GM12878 (cell line): ENCODE data around the gene PRDM8.

Experiments
- BACH1 ChIP-seq: fragments of 450-650 bp; IDR thresholded peaks from 2 replicates; pipeline ENCODE4 v1.6.1; 2017; ENCODE audit warnings: mild to moderate bottlenecking, borderline replicate concordance
- EGR1 ChIP-seq, 2 experiments: IDR thresholded peaks; 1 replicate in 1 of 2; 2 replicates in 1 of 2; pipeline ENCODE4 v1.6.1; 2011 to 2012; ENCODE audit warnings: low read depth in 2 of 2, low read length in 2 of 2, borderline replicate concordance in 1 of 2, mild to moderate bottlenecking in 1 of 2, moderate library complexity in 1 of 2
- EP300 ChIP-seq, 2 experiments: fragments of 150-350 bp in 1 of 2; IDR thresholded peaks; 2 replicates each; pipeline ENCODE4 v1.6.1; 2011 to 2012; ENCODE audit warnings: low read depth in 2 of 2, low read length in 2 of 2, borderline replicate concordance in 1 of 2, improper control_type of control experiment in 1 of 2, inconsistent platforms in 1 of 2; ENCODE audit not compliant: control insufficient read depth in 1 of 2
- EZH2 ChIP-seq: IDR thresholded peaks from 2 replicates; pipeline ENCODE4 v1.6.1; 2012; ENCODE audit warnings: low read depth, mild to moderate bottlenecking, control low read depth, inconsistent platforms, low read length, borderline replicate concordance; ENCODE audit not compliant: control insufficient read depth
- MYC ChIP-seq: IDR thresholded peaks from 2 replicates; pipeline ENCODE4 v1.6.1; 2011; ENCODE audit warnings: mild to moderate bottlenecking, low read length, moderate library complexity, inconsistent platforms; ENCODE audit not compliant: insufficient read depth, insufficient replicate concordance, insufficient read length, severe bottlenecking
- NR2F1 ChIP-seq: fragments of 450-650 bp; conservative IDR thresholded peaks from 2 replicates; pipeline ENCODE4 v1.6.1; 2017; ENCODE audit warnings: mild to moderate bottlenecking
- POLR2A ChIP-seq: IDR thresholded peaks from 2 replicates; pipeline ENCODE4 v1.6.1; 2011; ENCODE audit warnings: low read depth, mild to moderate bottlenecking, low read length
- RAD21 ChIP-seq: IDR thresholded peaks from 2 replicates; pipeline ENCODE4 v1.6.1; 2011; ENCODE audit warnings: mild to moderate bottlenecking, low read depth, low read length, moderate library complexity; ENCODE audit not compliant: insufficient read depth
- RUNX3 ChIP-seq: IDR thresholded peaks from 2 replicates; pipeline ENCODE4 v1.6.1; 2012; ENCODE audit warnings: low read length, inconsistent platforms
- TF ChIP-seq, protein P1 (sequence below), 3 experiments: IDR thresholded peaks in 2 of 3; conservative IDR thresholded peaks in 1 of 3; 2 replicates each; pipeline ENCODE4 v1.5.1; 2011; ENCODE audit warnings: low read depth in 3 of 3, low read length in 3 of 3, mild to moderate bottlenecking in 3 of 3, control low read depth in 2 of 3, moderate library complexity in 2 of 3, inconsistent platforms in 1 of 3, mixed read lengths in 1 of 3; ENCODE audit not compliant: control insufficient read depth in 2 of 3, insufficient read depth in 1 of 3; ENCODE audit errors: extremely low read depth in 1 of 3

DNA sequence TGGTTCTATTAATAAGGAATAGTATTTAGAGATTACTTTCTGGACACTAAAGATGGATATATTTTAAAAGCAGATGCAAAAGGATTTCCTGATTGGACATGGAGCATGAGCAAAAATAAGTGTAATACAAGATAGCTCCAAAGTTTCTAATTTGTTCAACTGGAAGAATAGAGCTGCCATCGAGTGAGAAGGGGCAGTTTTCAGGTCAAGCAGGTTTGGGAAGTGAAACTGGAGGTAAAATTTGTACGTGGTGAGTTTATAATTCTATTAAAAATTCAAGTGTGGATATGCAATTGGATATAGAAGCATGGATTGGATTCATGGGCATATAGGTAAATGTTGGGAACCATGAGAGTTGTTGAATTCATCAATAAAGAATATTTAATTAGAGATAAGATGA lies 31.8 kb downstream of the PRDM8 start:
- TF ChIP-seq MYC (no peak), BACH1 (no peak), POLR2A (no peak), EZH2 (no peak), RUNX3 (no peak), RAD21 (no peak), EP300 (IDR thresholded peaks at IDR 0.05; ENCODE audit: borderline replicate concordance in 1 of 2, control insufficient read depth in 1 of 2, low read depth in 2 of 2, low read length in 2 of 2) (no peak), NR2F1 (no peak), EGR1 (IDR thresholded peaks at IDR 0.05; ENCODE audit: borderline replicate concordance in 1 of 2, low read depth in 2 of 2, low read length in 2 of 2) (no peak)
- TF ChIP-seq, protein P1, sequence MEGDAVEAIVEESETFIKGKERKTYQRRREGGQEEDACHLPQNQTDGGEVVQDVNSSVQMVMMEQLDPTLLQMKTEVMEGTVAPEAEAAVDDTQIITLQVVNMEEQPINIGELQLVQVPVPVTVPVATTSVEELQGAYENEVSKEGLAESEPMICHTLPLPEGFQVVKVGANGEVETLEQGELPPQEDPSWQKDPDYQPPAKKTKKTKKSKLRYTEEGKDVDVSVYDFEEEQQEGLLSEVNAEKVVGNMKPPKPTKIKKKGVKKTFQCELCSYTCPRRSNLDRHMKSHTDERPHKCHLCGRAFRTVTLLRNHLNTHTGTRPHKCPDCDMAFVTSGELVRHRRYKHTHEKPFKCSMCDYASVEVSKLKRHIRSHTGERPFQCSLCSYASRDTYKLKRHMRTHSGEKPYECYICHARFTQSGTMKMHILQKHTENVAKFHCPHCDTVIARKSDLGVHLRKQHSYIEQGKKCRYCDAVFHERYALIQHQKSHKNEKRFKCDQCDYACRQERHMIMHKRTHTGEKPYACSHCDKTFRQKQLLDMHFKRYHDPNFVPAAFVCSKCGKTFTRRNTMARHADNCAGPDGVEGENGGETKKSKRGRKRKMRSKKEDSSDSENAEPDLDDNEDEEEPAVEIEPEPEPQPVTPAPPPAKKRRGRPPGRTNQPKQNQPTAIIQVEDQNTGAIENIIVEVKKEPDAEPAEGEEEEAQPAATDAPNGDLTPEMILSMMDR (IDR thresholded peaks at IDR 0.05 in 2 of 3, conservative IDR thresholded peaks at IDR 0.05 in 1 of 3; ENCODE audit: control insufficient read depth in 2 of 3, extremely low read depth in 1 of 3, insufficient read depth in 1 of 3, low read depth in 3 of 3, low read length in 3 of 3): no peak
